Lung (tissue), 12 donors: ENCODE results near the gene RALGAPA1. TPM values are rescaled to one million over a fixed set of nuclear protein-coding genes. Genes with fewer than 3 reads are reported as not detected.

Experiments
- ATAC-seq: fragments of 200-7000 bp; cut with Tn5 transposase; one replicate; pipeline ENCODE4 v1.9.1; 2020; ENCODE audit warnings: moderate number of reproducible peaks; ENCODE audit not compliant: insufficient read depth, low FRiP score
- DNase-seq, 3 donors: peaks; one replicate each; pipeline ENCODE4 v3.0.0-alpha.2; 2013 to 2017
- H3K27ac ChIP-seq, 2 donors: one replicate each; pipeline ENCODE4 v1.5.1; 2013; ENCODE audit warnings: mild to moderate bottlenecking in 2 of 2, moderate library complexity in 2 of 2, control low read depth in 1 of 2, inconsistent platforms in 1 of 2, low read depth in 1 of 2, low read length in 1 of 2
- H3K27me3 ChIP-seq, 3 donors: one replicate each; pipeline ENCODE4 v1.5.1; 2013; ENCODE audit warnings: low read length in 2 of 3; ENCODE audit not compliant: control insufficient read depth in 3 of 3, insufficient read depth in 3 of 3
- H3K36me3 ChIP-seq, 4 donors: one replicate each; pipeline ENCODE4 v1.5.1; 2013; ENCODE audit warnings: low read length in 4 of 4, mild to moderate bottlenecking in 1 of 4, moderate library complexity in 1 of 4; ENCODE audit not compliant: control insufficient read depth in 4 of 4, insufficient read depth in 4 of 4
- H3K4me1 ChIP-seq, 5 donors: one replicate each; pipeline ENCODE4 v1.5.1; 2013; ENCODE audit warnings: low read length in 5 of 5, mild to moderate bottlenecking in 2 of 5, moderate library complexity in 1 of 5; ENCODE audit not compliant: control insufficient read depth in 5 of 5, insufficient read depth in 5 of 5
- H3K4me3 ChIP-seq: one replicate; pipeline ENCODE4 v1.5.1; 2013; ENCODE audit warnings: mild to moderate bottlenecking, control low read depth, moderate library complexity
- H3K9ac ChIP-seq, 2 donors: one replicate each; pipeline ENCODE4 v1.5.1; 2013; ENCODE audit warnings: low read length in 2 of 2, control low read depth in 1 of 2; ENCODE audit not compliant: insufficient read depth in 1 of 2
- H3K9me3 ChIP-seq, 4 donors: one replicate each; pipeline ENCODE4 v1.5.1; 2013; ENCODE audit warnings: low read length in 3 of 4, mild to moderate bottlenecking in 1 of 4, moderate library complexity in 1 of 4; ENCODE audit not compliant: control insufficient read depth in 4 of 4, insufficient read depth in 3 of 4
- WGBS, 2 donors: extraction: QIAGEN DNeasy Blood & Tissue Kit; methylation state at CpG; one replicate each; pipeline ENCODE4 v1.1.7; 2013; 5-methylcytosine and 5-hydroxymethylcytosine counted together
- polyA plus RNA-seq, 2 donors: library from polyadenylated mRNA; stranded (reverse); fragments of 200-250 nt; gene quantifications; one replicate each; pipeline ENCODE4 v1.2.1, GENCODE V29; 2013
- total RNA-seq, 2 donors: library from RNA; depleted of rRNA in 1 of 2; stranded (reverse); fragments of >200 nt in 1 of 2; gene quantifications; one replicate each; pipeline ENCODE4 v1.2.1, GENCODE V29; 2014 to 2021
- TF ChIP-seq, protein P1 (sequence below): IDR thresholded peaks from 2 replicates; pipeline ENCODE4 v1.5.1; 2012; ENCODE audit warnings: mild to moderate bottlenecking; ENCODE audit errors: control extremely low read depth, extremely low read depth
- donor health status: control.
- donor health status: control.
- donor health status: Bipolar disorder and iron deficiency.
- donor health status: healthy.
- donor health status: DM: yes; HTN: yes; CAD: no.

The RALGAPA1 gene
- total and polyA plus RNA-seq, 4 donors, result 9.4 to 188 (median 44.9) TPM

DNA sequence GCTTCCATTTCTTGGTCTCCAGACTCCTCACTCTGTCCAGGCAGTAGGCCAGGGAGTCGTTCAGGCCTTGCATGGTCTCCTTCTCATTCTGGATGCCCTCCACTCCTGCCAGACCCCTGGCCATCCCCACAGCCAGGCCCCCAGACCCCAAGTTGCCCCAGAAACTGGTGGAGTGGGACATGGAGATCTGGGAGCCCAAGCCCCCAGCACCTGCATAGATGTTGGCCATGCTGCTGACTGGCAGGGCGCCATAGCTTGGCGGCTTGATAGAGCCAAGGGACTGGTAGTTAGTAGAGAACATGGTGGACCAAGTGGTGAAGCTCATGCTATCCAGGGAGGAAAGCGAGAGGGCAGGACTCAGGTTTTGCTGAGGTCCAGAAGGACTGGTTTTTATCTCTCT is 296.3 kb downstream of the RALGAPA1 start:
- WGBS, 2 donors, result 88 to 95% methylated on average over 4 of the region's 4 CpGs
- peaks cover 0 to 4% (median 0%) of the 10 kb centered on the region in 4 donors for H3K9me3 ChIP-seq
- no peaks in the 10 kb centered on the region for H3K36me3 ChIP-seq
- DNase-seq (no peak), ATAC-seq (no peak)
- H3K9ac ChIP-seq, result no peak overlapping the region
- no peaks in the 10 kb centered on the region for H3K27me3 ChIP-seq
- H3K4me1 ChIP-seq, result no peaks in the 10 kb centered on the region
- H3K4me3 ChIP-seq, result no peak overlapping the region
- TF ChIP-seq, protein P1, sequence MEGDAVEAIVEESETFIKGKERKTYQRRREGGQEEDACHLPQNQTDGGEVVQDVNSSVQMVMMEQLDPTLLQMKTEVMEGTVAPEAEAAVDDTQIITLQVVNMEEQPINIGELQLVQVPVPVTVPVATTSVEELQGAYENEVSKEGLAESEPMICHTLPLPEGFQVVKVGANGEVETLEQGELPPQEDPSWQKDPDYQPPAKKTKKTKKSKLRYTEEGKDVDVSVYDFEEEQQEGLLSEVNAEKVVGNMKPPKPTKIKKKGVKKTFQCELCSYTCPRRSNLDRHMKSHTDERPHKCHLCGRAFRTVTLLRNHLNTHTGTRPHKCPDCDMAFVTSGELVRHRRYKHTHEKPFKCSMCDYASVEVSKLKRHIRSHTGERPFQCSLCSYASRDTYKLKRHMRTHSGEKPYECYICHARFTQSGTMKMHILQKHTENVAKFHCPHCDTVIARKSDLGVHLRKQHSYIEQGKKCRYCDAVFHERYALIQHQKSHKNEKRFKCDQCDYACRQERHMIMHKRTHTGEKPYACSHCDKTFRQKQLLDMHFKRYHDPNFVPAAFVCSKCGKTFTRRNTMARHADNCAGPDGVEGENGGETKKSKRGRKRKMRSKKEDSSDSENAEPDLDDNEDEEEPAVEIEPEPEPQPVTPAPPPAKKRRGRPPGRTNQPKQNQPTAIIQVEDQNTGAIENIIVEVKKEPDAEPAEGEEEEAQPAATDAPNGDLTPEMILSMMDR, result no peak
- H3K27ac ChIP-seq, result no peak overlapping the region

DNA sequence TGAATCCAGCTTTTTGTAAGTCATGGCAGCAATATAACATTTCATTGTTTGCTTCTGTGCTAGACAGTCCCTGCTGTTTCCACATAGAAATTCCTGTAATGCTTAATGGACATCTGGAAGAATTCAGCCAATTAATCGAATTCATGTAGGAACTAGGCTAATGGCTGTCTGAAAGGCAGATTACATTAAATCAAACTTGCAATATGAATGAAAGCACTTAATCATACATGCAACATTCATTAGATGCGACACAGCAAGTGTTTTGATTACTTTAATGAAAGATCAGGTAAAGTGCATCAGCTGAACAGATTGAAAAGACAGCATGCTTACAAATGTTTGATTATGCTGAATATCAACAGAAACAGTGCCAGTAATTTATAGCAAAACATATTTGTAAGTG is 299.2 kb downstream of the RALGAPA1 start:
- WGBS, 2 donors, result 85 to 87% methylated on average over 2 of the region's 2 CpGs
- DNase-seq (no peak), ATAC-seq (no peak)
- H3K36me3 ChIP-seq, result no peaks in the 10 kb centered on the region
- no peaks in the 10 kb centered on the region for H3K27me3 ChIP-seq
- peaks cover 0 to 4% (median 0%) of the 10 kb centered on the region in 4 donors for H3K9me3 ChIP-seq
- no peaks in the 10 kb centered on the region for H3K4me1 ChIP-seq
- no peak overlapping the region for H3K4me3 ChIP-seq
- no peak overlapping the region for H3K27ac ChIP-seq
- H3K9ac ChIP-seq, result no peak overlapping the region
- TF ChIP-seq, protein P1, result no peak

DNA sequence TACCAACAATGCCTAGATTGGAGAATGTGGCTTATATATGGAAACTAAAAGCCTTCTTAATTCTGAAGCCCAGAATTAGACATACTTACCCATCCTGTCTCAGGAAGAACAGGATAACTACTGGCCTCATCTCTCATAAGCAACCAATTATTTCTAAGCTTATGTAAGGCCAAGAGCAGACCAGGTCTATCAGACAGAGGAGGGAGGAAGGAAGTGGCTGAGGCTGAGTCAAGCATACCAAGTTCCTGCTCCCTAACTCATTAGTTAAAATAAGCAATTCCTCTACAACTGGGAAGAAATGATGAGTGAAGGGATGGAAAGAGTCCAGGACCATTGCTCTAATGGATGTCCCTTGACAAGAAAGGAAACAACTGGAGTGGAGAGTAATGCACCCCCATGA is 302.2 kb downstream of the RALGAPA1 start:
- Histone ChIP-seq H3K9me3 (peaks cover 0 to 1% (median 0%) of the 10 kb centered on the region in 4 donors), H3K4me1 (no peaks in the 10 kb centered on the region), H3K27me3 (no peaks in the 10 kb centered on the region), H3K4me3 (no peak overlapping the region), H3K27ac (no peak overlapping the region), H3K9ac (no peak overlapping the region), H3K36me3 (no peaks in the 10 kb centered on the region)
- TF ChIP-seq, protein P1, result no peak
- ATAC-seq, result no peak
- no peak for DNase-seq

DNA sequence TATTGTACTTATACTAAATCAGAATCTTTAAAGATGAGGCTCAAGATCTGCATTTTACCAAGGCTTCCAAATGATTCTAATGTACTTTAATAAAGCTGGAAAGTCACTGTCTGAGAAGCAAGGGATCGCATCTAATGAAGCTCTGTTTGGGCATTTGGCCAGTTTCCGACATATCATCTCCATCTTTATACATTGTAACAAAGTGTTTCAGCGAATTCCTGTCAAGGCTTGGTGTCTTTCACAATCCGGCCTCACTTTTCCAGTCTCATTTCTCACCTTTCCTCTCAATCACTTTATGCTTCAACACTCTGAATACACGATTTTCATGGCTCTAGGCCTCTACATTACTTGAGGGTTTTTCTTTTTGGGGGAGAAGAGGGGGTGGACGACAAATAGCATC is 302.6 kb downstream of the RALGAPA1 start:
- Histone ChIP-seq H3K9ac (no peak overlapping the region), H3K4me1 (no peaks in the 10 kb centered on the region), H3K9me3 (no peaks in the 10 kb centered on the region), H3K27ac (no peak overlapping the region), H3K4me3 (no peak overlapping the region), H3K36me3 (no peaks in the 10 kb centered on the region), H3K27me3 (no peaks in the 10 kb centered on the region)
- WGBS, 2 donors, result 75 to 84% methylated on average over 6 of the region's 6 CpGs
- ATAC-seq, result no peak
- TF ChIP-seq, protein P1, result no peak
- DNase-seq, result no peak
